OCI-LY7 (cell line): ENCODE measurements around the gene EIPR1. TPM values are rescaled to one million over a fixed set of nuclear protein-coding genes. Genes with fewer than 3 reads are reported as not detected.

Experiments
- BruUV-seq: library from RNA; stranded (reverse); fragments of 400-500 nt; replicated peaks from 2 replicates; lab custom pipeline; 2021; lab: Mats Ljungman, UMichigan
- CTCF ChIA-PET: fragments of 300-600 bp; sonication (Branson Sonifier 250); formaldehyde crosslinking; loops from one replicate; lab custom pipeline; 2022; ENCODE audit warnings: antibody characterized with exemption; ENCODE audit not compliant: unreplicated experiment; lab: Charles Lee
- POLR2A ChIA-PET: fragments of 300-600 bp; sonication (Branson Sonifier 250); formaldehyde crosslinking; loops from one replicate; lab custom pipeline; 2022; ENCODE audit warnings: antibody characterized with exemption; lab: Charles Lee
- DNase-seq: peaks from one replicate; pipeline ENCODE4 v3.0.0-alpha.2; 2015; ENCODE audit warnings: low spot score
- H2AFZ ChIP-seq: fragments of 200-600 bp; sonication (generic), shearing (Covaris generic); 2 replicates; pipeline ENCODE4 v1.6.1; 2014; ENCODE audit warnings: mild to moderate bottlenecking, antibody characterized with exemption, low read length, moderate library complexity
- H3K27ac ChIP-seq: fragments of 200-600 bp; sonication (generic); 2 replicates; pipeline ENCODE4 v1.5.1; 2014; ENCODE audit warnings: mixed run types, low read depth, mild to moderate bottlenecking, moderate library complexity, low read length, inconsistent platforms; ENCODE audit not compliant: poor library complexity, severe bottlenecking
- H3K36me3 ChIP-seq: fragments of 200-600 bp; sonication (generic); 2 replicates; pipeline ENCODE4 v1.6.1; 2014; ENCODE audit warnings: mild to moderate bottlenecking, antibody characterized with exemption, low read length, moderate library complexity, mixed read lengths; ENCODE audit not compliant: insufficient read depth
- H3K4me1 ChIP-seq: fragments of 200-600 bp; sonication (generic); 2 replicates; pipeline ENCODE4 v1.5.1; 2014; ENCODE audit warnings: mild to moderate bottlenecking, low read length; ENCODE audit not compliant: insufficient read depth, poor library complexity, severe bottlenecking
- H3K4me2 ChIP-seq: fragments of 200-600 bp; sonication (generic); 2 replicates; pipeline ENCODE4 v1.6.1; 2014; ENCODE audit warnings: mild to moderate bottlenecking, low read length
- H3K4me3 ChIP-seq: fragments of 200-600 bp; sonication (generic); 2 replicates; pipeline ENCODE4 v1.5.1; 2014; ENCODE audit warnings: mild to moderate bottlenecking, low read depth, low read length; ENCODE audit not compliant: poor library complexity, severe bottlenecking
- H3K79me2 ChIP-seq: fragments of 200-600 bp; sonication (generic); 2 replicates; pipeline ENCODE4 v1.6.1; 2016; ENCODE audit warnings: low read depth, mild to moderate bottlenecking, low read length, moderate library complexity, mixed read lengths; ENCODE audit not compliant: insufficient read depth
- H3K9me2 ChIP-seq: fragments of 200-600 bp; sonication (generic); 2 replicates; pipeline ENCODE4 v1.6.1; 2016; ENCODE audit warnings: mild to moderate bottlenecking, low read length, mixed read lengths; ENCODE audit not compliant: insufficient read depth
- H3K9me3 ChIP-seq: fragments of 200-600 bp; sonication (generic); 2 replicates; pipeline ENCODE4 v1.6.1; 2014; ENCODE audit warnings: mild to moderate bottlenecking, mixed run types, low read length, mixed read lengths
- H4K20me1 ChIP-seq: fragments of 200-600 bp; sonication (generic); 2 replicates; pipeline ENCODE4 v1.6.1; 2014; ENCODE audit warnings: mild to moderate bottlenecking, antibody characterized with exemption, low read length, moderate library complexity, mixed read lengths; ENCODE audit not compliant: insufficient read depth
- EZH2phosphoT487 ChIP-seq: fragments of 200-600 bp; sonication (generic); IDR thresholded peaks from 2 replicates; pipeline ENCODE4 v1.6.1; 2018; ENCODE audit warnings: low read depth, borderline replicate concordance, mild to moderate bottlenecking, mixed run types, antibody characterized with exemption, low read length, moderate library complexity, mixed read lengths
- intact Hi-C: fragments of 100-400 bp; cut with micrococcal nuclease; formaldehyde crosslinking; loops from one replicate; pipeline ENCODE4 v1.10.0; 2022; ENCODE audit not compliant: unreplicated experiment
- total RNA-seq, 2 experiments: library from RNA; depleted of rRNA in 1 of 2; stranded (reverse); fragments of >200 nt in 1 of 2; shearing (Covaris generic) in 1 of 2; gene quantifications; 2 replicates each; pipeline ENCODE4 v1.2.3, GENCODE V29; 2014 to 2022
- TF ChIP-seq, protein P1 (sequence below): fragments of 200-600 bp; sonication (generic); conservative IDR thresholded peaks from 2 replicates; pipeline ENCODE4 v1.5.1; 2014; ENCODE audit warnings: mild to moderate bottlenecking, antibody characterized with exemption, low read length, moderate library complexity, mixed read lengths

Gene EIPR1
- total RNA-seq, 2 experiments from 2014 or later: 60.5 to 61.7 TPM

DNA sequence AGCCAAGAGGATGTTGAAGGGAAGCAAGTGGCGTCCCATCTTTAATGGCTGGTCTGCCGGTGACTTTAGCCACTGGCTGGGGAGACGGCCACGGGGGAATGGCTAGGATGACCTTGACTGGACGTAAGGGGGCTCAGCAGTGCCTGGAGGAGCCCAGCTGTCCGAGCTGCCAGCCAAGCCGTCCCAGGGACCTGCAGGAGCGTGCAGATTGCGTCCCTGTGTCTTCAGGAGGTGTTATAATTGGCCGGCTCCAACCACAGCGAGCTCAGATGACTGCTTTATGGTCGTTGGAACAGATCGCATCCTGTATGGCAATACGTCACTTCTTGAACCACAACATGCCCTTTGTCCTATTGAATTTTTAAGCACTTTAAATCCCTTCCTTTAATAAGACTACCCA, 204.6 kb downstream of the EIPR1 start:
- ChIA-PET CTCF (no interaction called here), POLR2A (no interaction called here)
- no peak overlapping the region for H2AFZ ChIP-seq
- no peak overlapping the region for H3K27ac ChIP-seq
- no peaks in the 10 kb centered on the region for H3K79me2 ChIP-seq
- DNase-seq: no peak
- 0 out of 2 replicates have a peak, but pooled peaks cover 6% of the 10 kb centered on the region for H3K36me3 ChIP-seq
- H3K9me3 ChIP-seq: no peaks in the 10 kb centered on the region
- no peaks in the 10 kb centered on the region for H3K4me1 ChIP-seq
- BruUV-seq: no TSS peak
- intact Hi-C loops: no loop called here
- H3K4me2 ChIP-seq: no peak overlapping the region
- TF ChIP-seq, protein P1, sequence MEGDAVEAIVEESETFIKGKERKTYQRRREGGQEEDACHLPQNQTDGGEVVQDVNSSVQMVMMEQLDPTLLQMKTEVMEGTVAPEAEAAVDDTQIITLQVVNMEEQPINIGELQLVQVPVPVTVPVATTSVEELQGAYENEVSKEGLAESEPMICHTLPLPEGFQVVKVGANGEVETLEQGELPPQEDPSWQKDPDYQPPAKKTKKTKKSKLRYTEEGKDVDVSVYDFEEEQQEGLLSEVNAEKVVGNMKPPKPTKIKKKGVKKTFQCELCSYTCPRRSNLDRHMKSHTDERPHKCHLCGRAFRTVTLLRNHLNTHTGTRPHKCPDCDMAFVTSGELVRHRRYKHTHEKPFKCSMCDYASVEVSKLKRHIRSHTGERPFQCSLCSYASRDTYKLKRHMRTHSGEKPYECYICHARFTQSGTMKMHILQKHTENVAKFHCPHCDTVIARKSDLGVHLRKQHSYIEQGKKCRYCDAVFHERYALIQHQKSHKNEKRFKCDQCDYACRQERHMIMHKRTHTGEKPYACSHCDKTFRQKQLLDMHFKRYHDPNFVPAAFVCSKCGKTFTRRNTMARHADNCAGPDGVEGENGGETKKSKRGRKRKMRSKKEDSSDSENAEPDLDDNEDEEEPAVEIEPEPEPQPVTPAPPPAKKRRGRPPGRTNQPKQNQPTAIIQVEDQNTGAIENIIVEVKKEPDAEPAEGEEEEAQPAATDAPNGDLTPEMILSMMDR: no peak
- no peak for TF ChIP-seq EZH2phosphoT487
- H3K4me3 ChIP-seq: no peak overlapping the region
- H3K9me2 ChIP-seq: no peaks in the 10 kb centered on the region
- H4K20me1 ChIP-seq: no peaks in the 10 kb centered on the region

DNA sequence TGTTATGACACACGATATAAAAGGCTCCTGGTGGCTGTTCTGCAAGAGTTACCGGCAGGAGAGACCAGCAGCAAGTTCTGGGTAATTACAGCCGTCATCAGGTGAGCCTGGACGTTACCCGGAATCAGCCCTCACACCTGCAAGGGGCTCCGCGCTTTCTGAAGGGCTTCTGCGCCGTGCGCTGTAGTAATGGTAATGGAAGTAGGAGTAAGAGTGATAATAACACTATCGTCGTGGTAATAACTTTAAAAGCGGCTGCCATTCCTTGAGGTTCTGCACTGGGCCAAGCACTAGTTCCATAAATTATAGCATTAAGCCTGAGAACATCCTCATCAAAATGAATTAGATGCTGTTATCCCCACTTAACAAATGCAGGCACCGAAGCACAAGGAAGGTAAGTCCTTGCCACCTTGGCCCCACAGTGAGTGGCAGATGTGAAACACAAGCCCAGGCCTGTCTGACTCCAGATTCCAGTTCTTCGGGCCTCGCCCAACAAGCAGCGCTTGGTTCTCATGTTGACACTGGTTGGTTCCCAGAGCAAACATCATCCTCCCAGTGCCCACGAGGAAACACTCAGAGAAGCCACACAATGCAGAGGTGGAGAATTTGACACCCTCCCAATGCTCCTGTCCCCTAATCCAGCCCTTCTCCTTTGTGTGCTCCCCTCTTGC, 205.2 kb downstream of the EIPR1 start:
- Histone ChIP-seq H3K4me2 (no peak overlapping the region), H4K20me1 (no peaks in the 10 kb centered on the region), H3K9me2 (no peaks in the 10 kb centered on the region), H2AFZ (no peak overlapping the region), H3K4me1 (no peaks in the 10 kb centered on the region), H3K4me3 (no peak overlapping the region), H3K9me3 (no peaks in the 10 kb centered on the region), H3K36me3 (0 out of 2 replicates have a peak, but pooled peaks cover 5% of the 10 kb centered on the region), H3K79me2 (no peaks in the 10 kb centered on the region), H3K27ac (no peak overlapping the region)
- intact Hi-C loops: no loop called here
- TF ChIP-seq, protein P1: no peak
- no peak for TF ChIP-seq EZH2phosphoT487
- DNase-seq: no peak
- ChIA-PET CTCF (no interaction called here), POLR2A (no interaction called here)
- no TSS peak for BruUV-seq

DNA sequence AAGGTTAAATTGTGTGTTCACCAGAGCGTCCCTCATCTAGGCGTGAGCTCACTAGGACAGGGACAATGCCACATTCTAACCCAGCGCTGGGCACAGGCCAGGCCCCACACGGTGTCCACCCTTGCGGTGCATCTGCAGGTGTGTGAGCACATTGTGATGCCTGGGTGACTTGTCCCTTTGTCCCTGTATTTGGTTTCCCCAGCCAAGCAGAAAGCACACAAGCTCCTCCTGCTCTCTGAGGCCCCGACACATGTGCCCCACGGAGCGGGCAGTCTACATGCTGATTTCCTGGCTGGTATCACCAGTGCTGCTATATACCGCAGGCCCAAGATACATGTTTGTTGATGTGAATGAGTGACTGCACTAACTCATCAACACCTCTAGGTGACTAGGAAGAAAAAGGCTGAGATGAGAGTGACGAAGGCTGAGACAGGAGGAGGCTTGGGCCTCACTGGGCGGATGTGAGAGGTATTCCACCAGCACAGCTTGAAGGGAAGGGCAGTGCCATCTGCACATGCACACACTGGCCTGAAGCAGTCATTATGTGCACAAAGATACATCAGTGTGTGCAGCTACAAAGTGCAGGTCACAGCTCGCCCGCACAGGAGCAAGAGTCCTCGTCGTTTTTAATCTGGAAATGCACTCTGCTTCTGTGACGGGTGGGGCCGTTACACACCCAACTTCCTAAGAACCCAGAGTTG, 205.9 kb downstream of the EIPR1 start:
- no TSS peak for BruUV-seq
- no peaks in the 10 kb centered on the region for H3K79me2 ChIP-seq
- H3K4me1 ChIP-seq: no peaks in the 10 kb centered on the region
- H3K4me2 ChIP-seq: no peak overlapping the region
- TF ChIP-seq EZH2phosphoT487: no peak
- TF ChIP-seq, protein P1: no peak
- no peaks in the 10 kb centered on the region for H4K20me1 ChIP-seq
- no peak overlapping the region for H3K4me3 ChIP-seq
- no peak overlapping the region for H3K27ac ChIP-seq
- no peaks in the 10 kb centered on the region for H3K9me2 ChIP-seq
- H2AFZ ChIP-seq: no peak overlapping the region
- H3K9me3 ChIP-seq: no peaks in the 10 kb centered on the region
- intact Hi-C loops: no loop called here
- POLR2A ChIA-PET: no interaction called here
- DNase-seq: no peak
- no peaks in the 10 kb centered on the region for H3K36me3 ChIP-seq
- CTCF ChIA-PET: no interaction called here
